ENCODE measurements around the gene CROCC2. TPM values are rescaled to one million over a fixed set of nuclear protein-coding genes. Genes with fewer than 3 reads are reported as not detected.

CROCC2 gene
- total and polyA plus RNA-seq, 2 of the 13 experiments (the other 11 are each of a cell fraction or from before 2014, with no cell fraction given) = not detected

GRCh38 chr2:240896871-240897692, 9.1 kb upstream of the CROCC2 start (continued):
- TF ChIP-seq ZBTB2 (CRISPR knock-in tag; IDR thresholded peaks at IDR 0.05; ENCODE audit: low read depth) (no peak), ZNF282 (IDR thresholded peaks at IDR 0.05; ENCODE audit: partially characterized antibody) (no peak), TEF (CRISPR knock-in tag; IDR thresholded peaks at IDR 0.05) (no peak), PRMT3 (CRISPR knock-in tag; IDR thresholded peaks at IDR 0.05; ENCODE audit: borderline replicate concordance, low read depth) (no peak), SRY (CRISPR knock-in tag; IDR thresholded peaks at IDR 0.05) (0 out of 2 replicates have a peak, but pooled peaks have one; percentile 34), ZNF598 (CRISPR knock-in tag; IDR thresholded peaks at IDR 0.05; ENCODE audit: borderline replicate concordance) (no peak), CREBL2 (CRISPR knock-in tag; IDR thresholded peaks at IDR 0.05; ENCODE audit: borderline replicate concordance) (no peak), TEAD2 (CRISPR knock-in tag; IDR thresholded peaks at IDR 0.05) (no peak), ZNF644 (CRISPR knock-in tag; IDR thresholded peaks at IDR 0.05; ENCODE audit: low read depth) (no peak), HNF4A (CRISPR knock-in tag; IDR thresholded peaks at IDR 0.05) (peak; percentile 82), NCOA2 (CRISPR knock-in tag; IDR thresholded peaks at IDR 0.05) (no peak), ELK4 (CRISPR knock-in tag; IDR thresholded peaks at IDR 0.05; ENCODE audit: borderline replicate concordance) (no peak), ZNF280B (CRISPR knock-in tag; IDR thresholded peaks at IDR 0.05; ENCODE audit: borderline replicate concordance) (no peak), MED1 (CRISPR knock-in tag; IDR thresholded peaks at IDR 0.05) (peak; percentile 35; the same call in 1 of the 2 replicates), ZNF530 (CRISPR knock-in tag; IDR thresholded peaks at IDR 0.05; ENCODE audit: low read depth) (no peak), ZBTB8A (CRISPR knock-in tag; IDR thresholded peaks at IDR 0.05; ENCODE audit: borderline replicate concordance, low read depth) (no peak), ZNF546 (CRISPR knock-in tag; conservative IDR thresholded peaks at IDR 0.05) (0 out of 2 replicates have a peak, but pooled peaks have one; percentile 31), CREM (IDR thresholded peaks at IDR 0.05) (no peak), CREM (CRISPR knock-in tag; IDR thresholded peaks at IDR 0.05) (no peak), E2F5 (CRISPR knock-in tag; conservative IDR thresholded peaks at IDR 0.05) (no peak), STAT6 (CRISPR knock-in tag; IDR thresholded peaks at IDR 0.05; ENCODE audit: borderline replicate concordance) (no peak)

All from HepG2 (cell line).